ENCODE measurements around the gene AIRE.
"Not testable (repeated sequence)": the region's sequence is repeated elsewhere in the genome, so short reads cannot be mapped to it uniquely, and the experiment has no call there.

Gene AIRE

GRCh38 chr21:44330698-44331097 is 45.0 kb downstream of the AIRE start:
- in situ Hi-C loops (cut with MboI; ENCODE audit: low pct_unique_long_range_greater_than_20kb, low sequenced_read_pairs), result loop anchor here (25.0 kb wide), 1 partner anchor 518 kb away; no protein-coding TSS in a partner anchor
- DNase-seq, result no peak

- no peak for DNase-seq
- in situ Hi-C loops (cut with MboI; ENCODE audit: low pct_unique_long_range_greater_than_20kb, low sequenced_read_pairs), result loop anchor here (25.0 kb wide), 1 partner anchor 519 kb away; no protein-coding TSS in a partner anchor
Measured at GRCh38 chr21:44331209-44331608, 45.5 kb downstream of the AIRE start.

GRCh38 chr21:44331650-44332307 is 46.1 kb downstream of the AIRE start:
- in situ Hi-C loops (cut with MboI; ENCODE audit: low pct_unique_long_range_greater_than_20kb, low sequenced_read_pairs), result loop anchor here (25.0 kb wide), 1 partner anchor 519 kb away; no protein-coding TSS in a partner anchor

GRCh38 chr21:44332383-44332782 is 46.7 kb downstream of the AIRE start:
- no peak for DNase-seq
- in situ Hi-C loops (cut with MboI; ENCODE audit: low pct_unique_long_range_greater_than_20kb, low sequenced_read_pairs), result loop anchor here (25.0 kb wide), 1 partner anchor 520 kb away; no protein-coding TSS in a partner anchor

More at GRCh38 chr21:44331650-44332307, 46.1 kb downstream of the AIRE start:
- no peak for DNase-seq

- in situ Hi-C loops (cut with MboI; ENCODE audit: low pct_unique_long_range_greater_than_20kb, low sequenced_read_pairs), result loop anchor here (25.0 kb wide), 1 partner anchor 521 kb away; no protein-coding TSS in a partner anchor
- no peak for DNase-seq
Measured at GRCh38 chr21:44332965-44333364, 47.3 kb downstream of the AIRE start.

- in situ Hi-C loops (cut with MboI; ENCODE audit: low pct_unique_long_range_greater_than_20kb, low sequenced_read_pairs), result loop anchor here (25.0 kb wide), 1 partner anchor 521 kb away; no protein-coding TSS in a partner anchor
- no peak for DNase-seq
Measured at GRCh38 chr21:44333509-44334328, 48.0 kb downstream of the AIRE start.

- no peak for DNase-seq
- in situ Hi-C loops (cut with MboI; ENCODE audit: low pct_unique_long_range_greater_than_20kb, low sequenced_read_pairs), result loop anchor here (25.0 kb wide), 1 partner anchor 522 kb away; no protein-coding TSS in a partner anchor
Measured at GRCh38 chr21:44334329-44335030, 48.8 kb downstream of the AIRE start.

GRCh38 chr21:44335266-44336059 is 49.8 kb downstream of the AIRE start:
- DNase-seq, result no peak
- in situ Hi-C loops (cut with MboI; ENCODE audit: low pct_unique_long_range_greater_than_20kb, low sequenced_read_pairs), result loop anchor here (25.0 kb wide), 1 partner anchor 523 kb away; no protein-coding TSS in a partner anchor

- DNase-seq, result no peak
- in situ Hi-C loops (cut with MboI; ENCODE audit: low pct_unique_long_range_greater_than_20kb, low sequenced_read_pairs), result loop anchor here (25.0 kb wide), 1 partner anchor 525 kb away; no protein-coding TSS in a partner anchor
Measured at GRCh38 chr21:44337449-44337848, 51.8 kb downstream of the AIRE start.

GRCh38 chr21:44337941-44338895 is 52.5 kb downstream of the AIRE start:
- in situ Hi-C loops (cut with MboI; ENCODE audit: low pct_unique_long_range_greater_than_20kb, low sequenced_read_pairs), result loop anchor here (25.0 kb wide), 1 partner anchor 526 kb away; no protein-coding TSS in a partner anchor
- DNase-seq, result no peak

GRCh38 chr21:44338971-44339910 is 53.6 kb downstream of the AIRE start, which contains the start of gene CFAP410:
CFAP410 (minus strand) TSS chr21:44339390; CDS start chr21:44339194, 196 bp downstream.
- in situ Hi-C loops (cut with MboI; ENCODE audit: low pct_unique_long_range_greater_than_20kb, low sequenced_read_pairs), result loop anchor here (25.0 kb wide), 1 partner anchor 527 kb away; no protein-coding TSS in a partner anchor
- DNase-seq, result peak; percentile 96

- DNase-seq, result not testable (repeated sequence)
- in situ Hi-C loops (cut with MboI; ENCODE audit: low pct_unique_long_range_greater_than_20kb, low sequenced_read_pairs), result loop anchor here (25.0 kb wide), 1 partner anchor 530 kb away; no protein-coding TSS in a partner anchor
Measured at GRCh38 chr21:44341726-44342458, 56.2 kb downstream of the AIRE start.

- in situ Hi-C loops (cut with MboI; ENCODE audit: low pct_unique_long_range_greater_than_20kb, low sequenced_read_pairs), result loop anchor here (25.0 kb wide), 1 partner anchor 531 kb away; no protein-coding TSS in a partner anchor
Measured at GRCh38 chr21:44342981-44343380, 57.3 kb downstream of the AIRE start.

GRCh38 chr21:44344541-44345183 is 59.0 kb downstream of the AIRE start:
- no peak for DNase-seq
- in situ Hi-C loops (cut with MboI; ENCODE audit: low pct_unique_long_range_greater_than_20kb, low sequenced_read_pairs), result loop anchor here (25.0 kb wide), 1 partner anchor 532 kb away; no protein-coding TSS in a partner anchor

More at GRCh38 chr21:44342981-44343380, 57.3 kb downstream of the AIRE start:
- DNase-seq, result not testable (repeated sequence)

- in situ Hi-C loops (cut with MboI; ENCODE audit: low pct_unique_long_range_greater_than_20kb, low sequenced_read_pairs), result loop anchor here (25.0 kb wide), 1 partner anchor 533 kb away; no protein-coding TSS in a partner anchor
- no peak for DNase-seq
Measured at GRCh38 chr21:44345495-44345894, 59.8 kb downstream of the AIRE start.

Measured in KBM-7 (cell line).